ENCODE data around the gene VRK2.

Gene VRK2

DNA sequence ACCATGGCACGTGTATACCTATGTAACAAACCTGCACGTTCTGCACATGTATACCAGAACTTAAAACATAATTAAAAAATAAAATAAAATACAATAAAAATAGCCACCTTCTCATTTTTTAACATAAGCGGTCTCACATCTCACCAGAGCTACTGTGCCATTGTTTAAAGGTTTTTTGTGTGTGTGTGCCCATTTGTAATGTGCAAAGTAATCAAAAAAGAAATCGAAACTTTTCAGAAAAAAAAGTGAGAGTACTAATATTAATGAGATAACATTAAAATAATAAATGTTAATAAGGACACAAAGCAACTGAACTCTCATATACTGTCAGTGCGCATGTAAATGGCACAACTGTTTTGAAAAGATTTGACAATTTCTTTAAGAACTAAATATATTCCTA lies 134.0 kb downstream of the VRK2 start:
- TF ChIP-seq SIN3A (IDR thresholded peaks at IDR 0.05; ENCODE audit: borderline replicate concordance, insufficient read depth, low read length) (no peak), TAF1 (IDR thresholded peaks at IDR 0.05; ENCODE audit: borderline replicate concordance, insufficient read depth, low read length) (no peak), FOXP2 (optimal IDR thresholded peaks at IDR 0.05; ENCODE audit: borderline replicate concordance, extremely low read depth, extremely low read length, insufficient read depth) (no peak), POLR2AphosphoS5 (IDR thresholded peaks at IDR 0.05; ENCODE audit: low read depth, low read length) (no peak)
- TF ChIP-seq, protein P1, sequence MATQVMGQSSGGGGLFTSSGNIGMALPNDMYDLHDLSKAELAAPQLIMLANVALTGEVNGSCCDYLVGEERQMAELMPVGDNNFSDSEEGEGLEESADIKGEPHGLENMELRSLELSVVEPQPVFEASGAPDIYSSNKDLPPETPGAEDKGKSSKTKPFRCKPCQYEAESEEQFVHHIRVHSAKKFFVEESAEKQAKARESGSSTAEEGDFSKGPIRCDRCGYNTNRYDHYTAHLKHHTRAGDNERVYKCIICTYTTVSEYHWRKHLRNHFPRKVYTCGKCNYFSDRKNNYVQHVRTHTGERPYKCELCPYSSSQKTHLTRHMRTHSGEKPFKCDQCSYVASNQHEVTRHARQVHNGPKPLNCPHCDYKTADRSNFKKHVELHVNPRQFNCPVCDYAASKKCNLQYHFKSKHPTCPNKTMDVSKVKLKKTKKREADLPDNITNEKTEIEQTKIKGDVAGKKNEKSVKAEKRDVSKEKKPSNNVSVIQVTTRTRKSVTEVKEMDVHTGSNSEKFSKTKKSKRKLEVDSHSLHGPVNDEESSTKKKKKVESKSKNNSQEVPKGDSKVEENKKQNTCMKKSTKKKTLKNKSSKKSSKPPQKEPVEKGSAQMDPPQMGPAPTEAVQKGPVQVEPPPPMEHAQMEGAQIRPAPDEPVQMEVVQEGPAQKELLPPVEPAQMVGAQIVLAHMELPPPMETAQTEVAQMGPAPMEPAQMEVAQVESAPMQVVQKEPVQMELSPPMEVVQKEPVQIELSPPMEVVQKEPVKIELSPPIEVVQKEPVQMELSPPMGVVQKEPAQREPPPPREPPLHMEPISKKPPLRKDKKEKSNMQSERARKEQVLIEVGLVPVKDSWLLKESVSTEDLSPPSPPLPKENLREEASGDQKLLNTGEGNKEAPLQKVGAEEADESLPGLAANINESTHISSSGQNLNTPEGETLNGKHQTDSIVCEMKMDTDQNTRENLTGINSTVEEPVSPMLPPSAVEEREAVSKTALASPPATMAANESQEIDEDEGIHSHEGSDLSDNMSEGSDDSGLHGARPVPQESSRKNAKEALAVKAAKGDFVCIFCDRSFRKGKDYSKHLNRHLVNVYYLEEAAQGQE (IDR thresholded peaks at IDR 0.05; ENCODE audit: insufficient read depth in 1 of 2, low read depth in 2 of 2, low read length in 2 of 2): no peak

DNA sequence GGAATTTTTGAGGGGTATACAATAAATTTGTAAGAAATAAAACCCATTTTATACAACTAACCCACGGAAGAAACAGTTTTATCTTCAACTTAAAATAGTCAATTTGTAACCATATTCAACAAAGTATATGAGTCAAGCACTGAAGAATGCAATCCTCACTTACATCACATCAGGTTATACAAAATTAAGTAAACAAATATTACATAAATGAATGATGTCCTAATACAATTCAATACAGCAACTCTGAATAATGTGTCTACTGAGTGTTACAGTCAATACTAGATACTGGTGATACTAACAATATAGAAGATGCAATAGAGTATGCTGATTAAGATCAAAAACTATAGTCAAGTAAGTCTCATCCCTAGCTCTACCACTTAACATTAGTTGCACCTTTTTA lies 135.9 kb downstream of the VRK2 start:
- TF ChIP-seq SIN3A (IDR thresholded peaks at IDR 0.05; ENCODE audit: borderline replicate concordance, insufficient read depth, low read length) (no peak), POLR2AphosphoS5 (IDR thresholded peaks at IDR 0.05; ENCODE audit: low read depth, low read length) (no peak), TAF1 (IDR thresholded peaks at IDR 0.05; ENCODE audit: borderline replicate concordance, insufficient read depth, low read length) (no peak)
- TF ChIP-seq, protein P1 (IDR thresholded peaks at IDR 0.05; ENCODE audit: insufficient read depth in 1 of 2, low read depth in 2 of 2, low read length in 2 of 2): no peak

DNA sequence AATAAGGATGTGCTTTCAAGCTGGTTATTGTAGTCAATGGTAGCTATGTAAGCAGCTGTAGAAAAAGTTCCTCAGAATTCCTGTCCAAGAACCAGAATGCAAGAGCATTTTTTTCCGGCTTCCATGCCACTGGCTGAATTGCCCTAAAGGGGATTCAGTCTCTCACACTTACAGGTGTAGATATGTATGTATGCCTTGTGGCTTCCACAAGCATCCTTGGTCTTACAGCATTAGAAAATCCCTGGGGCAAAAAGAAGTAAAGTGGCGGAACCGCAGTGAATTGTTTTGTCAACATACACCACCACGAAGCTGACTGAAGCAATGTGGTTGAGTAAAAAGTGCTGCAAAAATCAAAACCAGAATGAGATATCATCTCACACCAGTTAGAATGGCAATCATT lies 139.9 kb downstream of the VRK2 start:
- no peak for TF ChIP-seq SIN3A (IDR thresholded peaks at IDR 0.05; ENCODE audit: borderline replicate concordance, insufficient read depth, low read length)
- TF ChIP-seq FOXP2 (optimal IDR thresholded peaks at IDR 0.05; ENCODE audit: borderline replicate concordance, extremely low read depth, extremely low read length, insufficient read depth): no peak
- no peak for TF ChIP-seq POLR2AphosphoS5 (IDR thresholded peaks at IDR 0.05; ENCODE audit: low read depth, low read length)
- TF ChIP-seq, protein P1 (IDR thresholded peaks at IDR 0.05; ENCODE audit: insufficient read depth in 1 of 2, low read depth in 2 of 2, low read length in 2 of 2): no peak
- TF ChIP-seq TAF1 (IDR thresholded peaks at IDR 0.05; ENCODE audit: borderline replicate concordance, insufficient read depth, low read length): no peak

DNA sequence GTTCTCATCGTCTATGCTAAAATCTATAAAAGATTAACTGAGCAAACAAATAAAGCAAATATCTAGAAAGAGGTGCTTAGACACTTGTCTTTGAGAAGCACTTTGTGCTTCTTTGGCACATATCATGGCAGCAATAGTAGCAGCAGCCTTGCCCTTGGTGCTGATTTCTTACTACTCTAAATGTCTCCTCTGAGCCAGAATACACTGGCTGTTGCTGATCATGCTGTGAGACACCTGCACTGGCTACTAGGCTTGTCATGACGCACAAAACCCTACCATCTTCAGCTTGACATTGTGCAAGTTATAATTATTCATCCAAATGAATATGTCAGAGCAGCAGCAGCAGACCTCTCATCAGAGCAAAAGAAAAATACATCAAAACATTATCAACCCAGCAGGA lies 147.9 kb downstream of the VRK2 start:
- TF ChIP-seq POLR2AphosphoS5 (IDR thresholded peaks at IDR 0.05; ENCODE audit: low read depth, low read length) (no peak), TAF1 (IDR thresholded peaks at IDR 0.05; ENCODE audit: borderline replicate concordance, insufficient read depth, low read length) (no peak), SIN3A (IDR thresholded peaks at IDR 0.05; ENCODE audit: borderline replicate concordance, insufficient read depth, low read length) (no peak)
- TF ChIP-seq, protein P1 (IDR thresholded peaks at IDR 0.05; ENCODE audit: insufficient read depth in 1 of 2, low read depth in 2 of 2, low read length in 2 of 2): peak in 1 of 2 experiments; percentile 51; a peak in 1 of 4 replicates

DNA sequence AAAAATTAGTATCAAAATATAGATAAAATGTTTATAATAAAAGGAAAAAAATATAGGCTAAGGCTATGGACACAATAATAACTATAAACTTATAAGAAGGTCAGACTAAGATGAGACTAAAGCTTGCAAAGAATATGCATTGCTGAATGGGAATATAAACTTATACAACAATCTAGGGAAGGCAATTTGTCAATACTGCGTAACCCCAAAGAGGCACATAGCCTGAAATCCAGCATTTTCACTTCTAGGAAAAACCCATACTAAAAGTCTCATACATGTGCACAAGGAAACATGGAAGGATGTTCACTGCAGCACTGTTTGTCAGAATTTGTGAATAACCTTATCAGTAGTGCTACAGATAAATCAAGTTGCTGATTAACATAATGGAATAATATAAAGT lies 149.1 kb downstream of the VRK2 start:
- TF ChIP-seq SIN3A (IDR thresholded peaks at IDR 0.05; ENCODE audit: borderline replicate concordance, insufficient read depth, low read length) (no peak), POLR2AphosphoS5 (IDR thresholded peaks at IDR 0.05; ENCODE audit: low read depth, low read length) (no peak), TAF1 (IDR thresholded peaks at IDR 0.05; ENCODE audit: borderline replicate concordance, insufficient read depth, low read length) (no peak), FOXP2 (optimal IDR thresholded peaks at IDR 0.05; ENCODE audit: borderline replicate concordance, extremely low read depth, extremely low read length, insufficient read depth) (no peak)
- TF ChIP-seq, protein P1 (IDR thresholded peaks at IDR 0.05; ENCODE audit: insufficient read depth in 1 of 2, low read depth in 2 of 2, low read length in 2 of 2): no peak

Data from PFSK-1 (cell line).